Mesenchymal stem cell (in vitro differentiated cells and primary cell): ENCODE measurements around the gene GNL1.
A peak's percentile ranks its signal among the peaks of the same experiment; 100 is the strongest.
"Not testable (repeated sequence)": the region's sequence is repeated elsewhere in the genome, so short reads cannot be mapped to it uniquely, and the experiment has no call there.

Experiments used
- DNase-seq: peaks from one replicate; pipeline ENCODE4 v3.0.0-alpha.2; 2013
- H2AFZ ChIP-seq: one replicate; pipeline ENCODE4 v1.6.1; 2013; ENCODE audit warnings: low read depth, mild to moderate bottlenecking, control low read depth, inconsistent platforms, low read length, moderate library complexity
- H2AK5ac ChIP-seq: 2 replicates; pipeline ENCODE4 v1.6.1; 2013; ENCODE audit warnings: low read length, moderate library complexity, mild to moderate bottlenecking, inconsistent platforms; ENCODE audit not compliant: severe bottlenecking
- H2BK120ac ChIP-seq: one replicate; pipeline ENCODE4 v1.6.1; 2013; ENCODE audit warnings: low read depth, mild to moderate bottlenecking, inconsistent platforms, low read length, moderate library complexity
- H2BK12ac ChIP-seq, 2 experiments: one replicate each; pipeline ENCODE4 v1.6.1; 2013; ENCODE audit warnings: inconsistent platforms in 2 of 2, low read length in 2 of 2, mild to moderate bottlenecking in 2 of 2, moderate library complexity in 2 of 2, control low read depth in 1 of 2
- H2BK15ac ChIP-seq: one replicate; pipeline ENCODE4 v1.6.1; 2013; ENCODE audit warnings: mild to moderate bottlenecking, low read depth, inconsistent platforms; ENCODE audit not compliant: poor library complexity, severe bottlenecking
- H2BK5ac ChIP-seq: 2 replicates; pipeline ENCODE4 v1.6.1; 2013; ENCODE audit warnings: low read depth, mild to moderate bottlenecking, low read length, control low read depth, inconsistent platforms; ENCODE audit not compliant: poor library complexity, severe bottlenecking
- H3K14ac ChIP-seq, 2 experiments: one replicate each; pipeline ENCODE4 v1.6.1; 2013; ENCODE audit warnings: inconsistent platforms in 2 of 2, low read length in 2 of 2, control low read depth in 1 of 2, mild to moderate bottlenecking in 1 of 2, moderate library complexity in 1 of 2
- H3K18ac ChIP-seq, 2 experiments: one replicate each; pipeline ENCODE4 v1.6.1; 2013; ENCODE audit warnings: inconsistent platforms in 2 of 2, low read length in 2 of 2, control low read depth in 1 of 2, low read depth in 1 of 2, mild to moderate bottlenecking in 1 of 2
- H3K23ac ChIP-seq, 2 experiments: one replicate each; pipeline ENCODE4 v1.6.1; 2013; ENCODE audit warnings: inconsistent platforms in 2 of 2, low read length in 2 of 2, mild to moderate bottlenecking in 2 of 2, moderate library complexity in 2 of 2, control low read depth in 1 of 2
- H3K27ac ChIP-seq: 2 replicates; pipeline ENCODE4 v1.5.1; 2013; ENCODE audit warnings: mild to moderate bottlenecking, moderate library complexity, low read length, control low read depth, inconsistent platforms; ENCODE audit not compliant: poor library complexity, severe bottlenecking
- H3K27me3 ChIP-seq, 2 experiments: 2 replicates each; pipeline versions ENCODE4 v1.6.1 to v1.7.0; 2013; ENCODE audit warnings: low read length in 2 of 2, mild to moderate bottlenecking in 2 of 2, moderate library complexity in 2 of 2, control low read depth in 1 of 2, inconsistent platforms in 1 of 2; ENCODE audit not compliant: control insufficient read depth in 1 of 2, insufficient read depth in 1 of 2
- H3K36me3 ChIP-seq, 2 experiments: 2 replicates each; pipeline versions ENCODE4 v1.6.1 to v1.7.0; 2013; ENCODE audit warnings: low read length in 2 of 2, control low read depth in 1 of 2, inconsistent platforms in 1 of 2, low read depth in 1 of 2, mild to moderate bottlenecking in 1 of 2; ENCODE audit not compliant: insufficient read depth in 2 of 2, control insufficient read depth in 1 of 2
- H3K4ac ChIP-seq, 2 experiments: one replicate each; pipeline ENCODE4 v1.6.1; 2013; ENCODE audit warnings: inconsistent platforms in 2 of 2, low read length in 2 of 2, mild to moderate bottlenecking in 2 of 2, moderate library complexity in 2 of 2, control low read depth in 1 of 2, low read depth in 1 of 2
- H3K4me1 ChIP-seq: 2 replicates; pipeline ENCODE4 v1.6.1; 2013; ENCODE audit warnings: low read depth, low read length, control low read depth; ENCODE audit not compliant: control insufficient read depth, insufficient read depth
- H3K4me2 ChIP-seq: 2 replicates; pipeline ENCODE4 v1.6.1; 2013; ENCODE audit warnings: low read length, mild to moderate bottlenecking, inconsistent platforms; ENCODE audit not compliant: poor library complexity, severe bottlenecking
- H3K4me3 ChIP-seq, 2 experiments: 2 replicates each; pipeline versions ENCODE4 v1.5.1 to v1.7.0; 2013; ENCODE audit warnings: low read length in 2 of 2, mild to moderate bottlenecking in 2 of 2, control low read depth in 1 of 2, low read depth in 1 of 2; ENCODE audit not compliant: insufficient read depth in 1 of 2
- H3K79me1 ChIP-seq: replicated peaks from 2 replicates; pipeline ENCODE4 v1.6.1; 2013; ENCODE audit warnings: mild to moderate bottlenecking, control low read depth, low read length, inconsistent platforms; ENCODE audit not compliant: poor library complexity, severe bottlenecking
- H3K9ac ChIP-seq: 2 replicates; pipeline ENCODE4 v1.7.0; 2013; ENCODE audit warnings: mild to moderate bottlenecking, low read length, moderate library complexity
- H3K9me3 ChIP-seq: 2 replicates; pipeline ENCODE4 v1.7.0; 2013; ENCODE audit warnings: mild to moderate bottlenecking, low read length; ENCODE audit not compliant: control insufficient read depth
- H4K8ac ChIP-seq: one replicate; pipeline ENCODE4 v1.6.1; 2013; ENCODE audit warnings: inconsistent platforms, mild to moderate bottlenecking, low read length, moderate library complexity
- H4K91ac ChIP-seq: one replicate; pipeline ENCODE4 v1.6.1; 2013; ENCODE audit warnings: mild to moderate bottlenecking, low read length, inconsistent platforms
- WGBS: methylation state at CpG from one replicate; pipeline ENCODE4 v1.1.7; 2013; ENCODE audit warnings: mixed read lengths; 5-methylcytosine and 5-hydroxymethylcytosine counted together

Gene GNL1

DNA sequence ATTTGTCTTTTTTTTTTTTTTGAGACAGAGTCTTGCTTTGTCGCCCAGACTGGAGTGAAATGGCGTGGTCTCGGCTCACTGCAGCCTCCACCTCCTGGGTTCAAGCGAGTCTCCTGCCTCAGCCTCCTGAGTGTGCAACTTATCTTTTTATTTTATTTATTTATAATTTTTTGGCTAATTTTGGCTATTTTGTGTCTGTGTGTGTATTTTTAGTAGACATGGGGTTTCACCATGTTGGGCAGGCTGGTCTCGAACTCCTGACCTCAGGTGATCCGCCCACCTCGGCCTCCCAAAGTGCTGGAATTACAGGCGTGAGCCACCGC is 39.6 kb downstream of the GNL1 start:
- H4K8ac ChIP-seq = not testable (repeated sequence)
- peak overlapping the region in 1 of 2 experiments; percentile 73 for H3K18ac ChIP-seq

DNA sequence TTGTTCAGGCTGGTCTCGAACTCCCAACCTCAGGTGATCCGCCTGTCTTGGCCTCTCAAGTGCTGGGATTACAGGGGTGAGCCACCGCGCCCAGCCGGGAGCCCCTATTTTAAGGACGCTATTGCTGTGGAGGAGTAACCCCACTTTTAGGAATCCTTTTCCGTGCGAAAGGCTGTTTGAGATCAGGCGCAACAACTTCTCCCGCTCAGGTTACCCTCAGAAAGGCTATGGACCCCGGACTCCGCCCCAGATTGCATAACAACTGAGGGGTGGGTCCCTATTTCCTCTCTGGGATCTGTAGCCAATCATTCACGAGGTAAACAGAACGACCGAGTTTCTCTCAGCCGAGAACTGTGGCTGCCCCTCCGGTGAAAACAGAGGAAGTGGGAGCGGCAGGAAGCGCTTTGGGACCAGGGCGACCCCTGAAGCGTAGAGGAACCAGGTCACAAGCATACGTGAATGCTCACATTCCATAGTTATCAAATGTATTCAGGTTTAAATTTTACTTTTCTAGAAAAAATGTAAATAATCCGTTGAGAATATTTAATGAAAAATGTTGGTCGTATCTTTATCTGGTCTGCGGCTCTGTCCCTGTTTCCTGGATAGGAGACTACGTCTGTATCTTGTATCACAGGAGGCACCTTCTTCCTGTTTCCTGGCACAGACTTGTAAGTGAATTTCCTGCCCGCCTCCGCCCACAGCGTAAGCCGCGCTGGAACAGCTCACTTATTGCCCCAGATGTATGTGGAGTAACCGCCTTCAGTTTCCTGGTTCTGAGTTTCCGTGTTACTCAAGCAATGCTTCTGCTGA is 40.1 kb downstream of the GNL1 start:
- H3K4me1 ChIP-seq = no peaks in the 10 kb centered on the region
- peak overlapping the region; percentile 65 for H3K27ac ChIP-seq
- peak overlapping the region; percentile 23 for H2AFZ ChIP-seq
- H3K18ac ChIP-seq = peak overlapping the region; percentile 66 to 73
- H3K9me3 ChIP-seq = no peaks in the 10 kb centered on the region
- H4K8ac ChIP-seq = peak overlapping the region; percentile 84
- peak overlapping the region in 1 of 2 experiments; percentile 58 for H3K4ac ChIP-seq
- H2BK15ac ChIP-seq = no peak overlapping the region
- H3K27me3 ChIP-seq = no peaks in the 10 kb centered on the region
- H3K79me1 ChIP-seq = no peaks in the 10 kb centered on the region
- no peak overlapping the region for H3K23ac ChIP-seq
- H4K91ac ChIP-seq = no peak overlapping the region
- peak overlapping the region; percentile 64 to 80 for H3K4me3 ChIP-seq
- H2BK5ac ChIP-seq = no peak overlapping the region
- H2BK12ac ChIP-seq = no peak overlapping the region
- peak overlapping the region; percentile 21 for H2BK120ac ChIP-seq
- DNase-seq = peak; percentile 95
- peak overlapping the region; percentile 86 for H3K4me2 ChIP-seq
- WGBS = 12% methylated on average over 27 of the region's 33 CpGs
- H3K9ac ChIP-seq = peak overlapping the region; percentile 95
- H3K14ac ChIP-seq = no peak overlapping the region
- no peak overlapping the region for H2AK5ac ChIP-seq
- H3K36me3 ChIP-seq = no peaks in the 10 kb centered on the region

More for the DNA sequence above, 39.6 kb downstream of the GNL1 start:
- DNase-seq, H3K23ac ChIP-seq, H3K4ac ChIP-seq, H2BK12ac ChIP-seq, H3K4me1 ChIP-seq, H2BK5ac ChIP-seq, H3K27me3 ChIP-seq, H2BK15ac ChIP-seq, H3K79me1 ChIP-seq, H4K91ac ChIP-seq, H3K36me3 ChIP-seq, H2AK5ac ChIP-seq, H3K14ac ChIP-seq, H2BK120ac ChIP-seq, H3K9me3 ChIP-seq: not testable (repeated sequence)
- peak overlapping the region; percentile 23 for H2AFZ ChIP-seq
- 95% methylated on average over 5 of the region's 9 CpGs for WGBS
- peak overlapping the region; percentile 95 for H3K9ac ChIP-seq
- H3K27ac ChIP-seq = peak overlapping the region; percentile 65
- H3K4me3 ChIP-seq = peak overlapping the region in 1 of 2 experiments; percentile 80
- peak overlapping the region; percentile 86 for H3K4me2 ChIP-seq

DNA sequence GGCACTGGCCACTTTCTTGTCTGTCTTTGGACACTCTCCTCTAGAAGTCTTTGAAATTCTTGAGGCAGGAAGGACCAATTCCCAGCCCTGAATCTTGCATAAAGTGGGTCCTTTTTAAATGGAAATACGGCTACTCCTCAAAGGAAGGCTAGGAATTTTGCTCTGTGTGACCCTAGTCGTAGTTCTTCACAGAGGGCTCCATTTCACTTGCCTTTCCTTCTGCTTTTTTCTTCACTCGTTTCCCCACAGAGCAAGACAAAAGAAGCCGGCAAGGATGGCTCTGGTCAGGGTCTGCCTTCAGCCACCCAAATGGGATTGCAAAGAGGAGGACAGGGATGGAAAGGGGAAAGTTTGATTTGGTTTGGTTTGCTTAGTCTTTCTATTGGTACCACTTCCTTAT is 41.2 kb downstream of the GNL1 start:
- DNase-seq = no peak
- no peak overlapping the region for H4K8ac ChIP-seq
- no peaks in the 10 kb centered on the region for H3K4me1 ChIP-seq
- no peak overlapping the region for H3K23ac ChIP-seq
- no peaks in the 10 kb centered on the region for H3K27me3 ChIP-seq
- H2AFZ ChIP-seq = no peak overlapping the region
- H2BK120ac ChIP-seq = peak overlapping the region; percentile 61
- no peak overlapping the region for H3K18ac ChIP-seq
- H3K9me3 ChIP-seq = no peaks in the 10 kb centered on the region
- H3K4ac ChIP-seq = no peak overlapping the region
- no peak overlapping the region for H3K14ac ChIP-seq
- H2BK12ac ChIP-seq = no peak overlapping the region
- no peak overlapping the region for H2AK5ac ChIP-seq
- no peak overlapping the region for H3K4me3 ChIP-seq
- H3K27ac ChIP-seq = no peak overlapping the region
- H3K9ac ChIP-seq = no peak overlapping the region
- no peak overlapping the region for H2BK15ac ChIP-seq
- WGBS = 57% methylated on average over 4 of the region's 4 CpGs
- H3K36me3 ChIP-seq = no peaks in the 10 kb centered on the region
- H3K4me2 ChIP-seq = no peak overlapping the region
- no peak overlapping the region for H2BK5ac ChIP-seq
- H3K79me1 ChIP-seq = no peaks in the 10 kb centered on the region
- no peak overlapping the region for H4K91ac ChIP-seq

DNA sequence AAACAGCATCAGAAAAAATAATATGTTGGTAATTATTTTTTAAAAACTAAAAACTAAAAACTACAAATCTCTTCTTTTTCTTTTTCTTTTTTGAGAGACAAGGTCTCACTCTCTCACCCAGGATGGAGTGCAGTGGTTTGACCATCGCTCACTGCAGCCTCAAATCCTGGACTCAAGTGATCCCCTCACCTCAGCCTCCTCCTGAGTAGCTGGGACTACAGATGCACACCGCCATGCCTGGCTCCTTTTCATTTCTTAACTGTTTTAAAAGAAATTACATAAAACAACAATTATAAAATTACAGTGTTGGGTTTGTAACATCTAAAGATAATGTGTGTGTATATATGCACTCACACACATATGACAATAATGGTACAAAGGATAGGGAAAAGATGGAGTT is 42.8 kb downstream of the GNL1 start:
- H3K9me3 ChIP-seq = no peaks in the 10 kb centered on the region
- H3K27ac ChIP-seq = no peak overlapping the region
- H3K18ac ChIP-seq = no peak overlapping the region
- H3K4me3 ChIP-seq = no peak overlapping the region
- H3K4me2 ChIP-seq = no peak overlapping the region
- H3K4me1 ChIP-seq = no peaks in the 10 kb centered on the region
- no peak overlapping the region for H2BK120ac ChIP-seq
- no peak for DNase-seq
- H3K14ac ChIP-seq = no peak overlapping the region
- H4K91ac ChIP-seq = no peak overlapping the region
- no peak overlapping the region for H4K8ac ChIP-seq
- H3K79me1 ChIP-seq = no peaks in the 10 kb centered on the region
- H2BK12ac ChIP-seq = no peak overlapping the region
- H3K4ac ChIP-seq = no peak overlapping the region
- no peak overlapping the region for H3K23ac ChIP-seq
- 93% methylated on average over 1 of the region's 2 CpGs for WGBS
- no peak overlapping the region for H2BK15ac ChIP-seq
- no peak overlapping the region for H3K9ac ChIP-seq
- no peaks in the 10 kb centered on the region for H3K27me3 ChIP-seq
- H2AK5ac ChIP-seq = no peak overlapping the region
- H2BK5ac ChIP-seq = no peak overlapping the region
- H2AFZ ChIP-seq = no peak overlapping the region
- no peaks in the 10 kb centered on the region for H3K36me3 ChIP-seq
